ENCODE measurements around the gene SF3B5.
"Not testable (repeated sequence)": the region's sequence is repeated elsewhere in the genome, so short reads cannot be mapped to it uniquely, and the experiment has no call there.

The SF3B5 gene

DNA sequence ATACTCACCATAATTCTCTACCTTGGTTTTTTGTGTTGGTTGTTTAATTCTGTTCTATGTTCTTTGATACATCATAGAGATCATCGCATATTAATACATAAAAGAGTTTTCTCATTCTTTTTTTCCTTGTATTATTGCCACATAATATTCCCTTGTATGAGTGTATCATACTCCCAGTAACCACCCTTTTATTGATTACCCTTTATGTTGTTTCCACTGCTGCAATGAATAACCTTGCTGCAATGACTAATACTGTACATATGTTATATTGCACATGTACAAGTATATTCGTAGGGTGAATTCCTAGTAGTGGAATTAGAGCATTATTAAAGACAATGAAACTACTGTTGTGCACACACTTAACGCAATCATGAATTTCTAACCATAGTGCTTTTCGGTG lies 9.1 kb upstream of the SF3B5 start:
- DNase-seq: no peak

DNA sequence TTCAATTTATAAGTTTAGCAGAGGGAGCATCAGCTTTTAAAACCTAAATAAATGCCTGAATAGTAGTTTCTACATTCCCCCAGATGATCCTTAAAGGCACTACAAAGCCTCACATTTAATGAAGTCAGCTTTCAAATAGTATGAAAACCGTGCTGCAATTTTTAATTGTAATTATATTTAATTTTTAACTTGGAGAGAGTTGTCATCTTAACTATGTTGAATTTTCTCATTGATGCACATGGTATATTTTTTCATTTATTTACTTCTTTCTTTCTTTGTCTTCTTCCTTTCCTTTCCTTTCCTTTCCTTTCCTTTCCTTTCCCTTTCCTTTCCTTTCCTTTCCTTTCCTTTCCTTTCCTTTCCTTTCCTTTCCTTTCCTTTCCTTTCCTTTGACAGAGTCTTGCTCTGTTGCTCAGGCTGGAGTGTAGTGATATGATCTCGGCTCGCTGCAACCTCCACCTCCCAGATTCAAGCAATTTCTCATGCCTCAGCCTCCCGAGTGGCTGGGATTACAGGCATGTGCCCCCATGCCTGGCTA lies 7.7 kb upstream of the SF3B5 start:
- no peak for DNase-seq

DNA sequence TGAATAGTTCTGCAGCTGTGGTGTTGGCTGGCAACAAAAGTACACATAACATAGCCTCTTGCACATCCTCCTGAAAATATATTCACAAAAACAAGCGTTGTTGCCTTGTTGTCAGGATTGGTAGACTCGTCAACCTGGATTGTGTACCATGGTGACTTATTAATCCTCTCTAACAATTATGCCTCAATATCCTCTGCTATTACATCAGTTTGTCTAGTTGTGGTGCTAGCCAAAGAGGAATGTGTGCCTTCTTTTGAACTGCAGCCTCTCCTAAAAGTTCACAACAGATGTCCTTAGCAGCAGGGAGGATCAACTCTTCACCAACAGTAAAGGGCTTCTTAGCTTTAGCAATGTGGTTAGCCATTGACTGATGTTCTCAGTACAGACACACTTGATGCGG lies 3.6 kb upstream of the SF3B5 start:
- no peak for DNase-seq

DNA sequence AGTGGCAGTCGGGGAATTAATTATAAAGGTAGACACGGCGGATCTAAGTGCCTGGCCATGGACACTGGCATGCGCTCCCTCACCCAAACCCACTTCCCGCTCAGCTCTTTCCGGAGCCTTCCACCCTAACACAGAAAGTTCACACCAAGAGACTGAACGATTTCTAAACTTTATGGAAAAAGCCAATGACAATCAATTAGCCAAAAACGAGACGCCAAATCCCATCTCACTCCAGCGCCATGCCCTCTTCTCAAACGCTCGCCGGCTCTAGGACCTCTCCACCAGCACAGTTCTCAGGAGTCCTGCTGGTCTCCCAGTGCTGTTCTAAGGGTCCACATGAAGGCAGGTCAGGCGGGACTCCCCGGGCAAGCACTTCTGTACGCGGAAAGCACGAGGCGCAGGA lies 641 bp downstream of the SF3B5 start:
- DNase-seq: no peak

DNA sequence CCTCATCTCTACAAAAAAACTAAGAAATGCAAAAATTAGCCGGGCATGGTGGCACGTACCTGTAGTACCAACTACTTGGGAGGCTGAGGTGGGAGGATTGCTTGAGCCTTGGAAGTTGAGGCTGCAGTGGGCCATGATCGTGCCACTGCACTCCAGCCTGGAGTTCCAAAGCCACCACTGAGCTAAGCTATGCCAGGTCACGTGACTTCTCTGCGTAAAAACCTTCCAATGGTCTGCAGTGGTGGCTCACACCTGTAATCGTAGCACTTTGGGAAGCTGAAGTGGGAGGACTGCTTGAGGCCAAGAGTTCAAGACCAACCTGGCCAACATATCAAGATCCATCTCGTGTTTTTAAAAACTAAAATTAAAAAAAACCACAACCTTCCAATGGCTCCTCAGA lies 1.7 kb downstream of the SF3B5 start:
- DNase-seq: no peak

DNA sequence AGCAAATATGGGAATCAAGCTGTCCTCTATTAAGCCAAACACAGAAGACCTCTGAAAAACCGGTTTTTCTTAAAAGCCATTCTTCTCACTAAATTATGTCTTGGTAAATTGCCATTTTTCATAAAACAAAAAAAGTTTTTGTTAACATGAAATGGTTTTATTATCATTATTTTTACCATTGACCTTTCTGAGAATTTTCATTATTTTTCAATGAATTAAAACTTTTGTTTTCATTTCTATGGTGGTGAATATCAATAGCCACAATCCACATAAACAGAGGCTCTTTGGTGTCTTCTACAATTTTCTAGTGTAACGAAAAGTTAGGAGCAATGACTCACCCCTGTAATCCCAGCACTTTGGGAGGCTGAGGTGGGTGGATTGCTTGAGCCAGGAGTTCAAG lies 2.1 kb downstream of the SF3B5 start:
- no peak for DNase-seq

DNA sequence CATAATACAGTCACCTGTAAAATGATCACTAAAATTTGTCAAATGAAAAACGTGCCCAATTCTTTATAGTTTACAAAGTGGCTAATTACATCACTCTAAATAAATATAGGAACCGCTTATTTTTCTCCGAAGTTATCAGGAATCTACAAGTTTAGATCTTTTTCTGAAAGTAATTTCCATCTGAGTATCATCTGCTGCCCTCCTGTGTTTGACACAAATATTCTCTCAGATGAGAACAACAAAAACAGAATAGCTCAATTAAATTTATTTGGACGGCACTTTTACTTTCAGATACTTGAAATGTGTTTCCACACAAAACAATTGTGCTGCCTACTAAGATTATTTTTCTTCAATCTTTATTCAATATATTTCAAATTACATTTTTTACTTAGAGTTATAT lies 5.0 kb downstream of the SF3B5 start:
- no peak for DNase-seq

DNA sequence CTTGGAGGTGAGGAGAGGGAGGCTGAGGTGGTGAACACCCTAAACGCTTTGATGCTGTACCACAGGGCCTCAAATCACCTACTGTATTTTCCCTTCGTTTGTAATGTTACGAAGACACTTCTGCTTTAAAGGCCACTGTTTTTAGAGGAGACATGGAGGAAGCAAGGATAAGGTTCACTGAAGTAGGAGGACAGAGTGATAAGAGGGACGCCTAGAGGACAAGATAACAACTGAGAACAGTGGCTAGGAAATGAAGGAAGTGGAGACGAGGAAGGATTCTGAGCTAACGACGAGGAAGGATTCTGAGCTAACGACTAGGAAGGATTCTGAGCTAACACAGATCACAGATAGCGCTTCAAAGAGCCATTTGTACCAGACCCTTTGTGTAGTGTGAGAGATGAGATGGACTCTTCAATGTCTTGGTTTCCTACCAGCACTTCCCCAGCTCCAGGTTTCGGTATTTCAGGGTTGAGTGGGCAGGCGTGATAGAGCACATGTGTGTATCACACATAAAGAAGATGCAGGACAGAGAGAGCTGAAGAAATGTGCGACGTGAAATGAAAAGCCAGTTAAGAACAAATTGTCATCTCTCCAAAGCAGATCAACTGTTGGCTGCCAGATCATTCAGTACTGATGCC lies 7.5 kb downstream of the SF3B5 start:
- DNase-seq: no peak

DNA sequence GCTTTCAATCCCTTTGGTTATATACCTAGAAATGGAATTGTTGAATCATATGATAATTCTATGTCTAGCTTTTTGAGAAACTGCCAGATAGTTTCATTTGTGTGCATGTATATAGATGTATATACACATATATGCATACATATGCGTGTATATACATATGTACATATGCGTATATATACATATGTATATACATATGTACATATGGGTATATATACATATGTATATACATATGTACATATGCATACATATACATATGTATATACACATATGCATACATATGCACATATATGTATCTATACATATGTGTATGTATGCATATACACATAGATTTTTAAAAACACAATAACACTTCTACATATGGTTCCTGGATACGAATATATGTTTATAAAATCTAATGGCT lies 8.4 kb downstream of the SF3B5 start:
- no peak for DNase-seq

DNA sequence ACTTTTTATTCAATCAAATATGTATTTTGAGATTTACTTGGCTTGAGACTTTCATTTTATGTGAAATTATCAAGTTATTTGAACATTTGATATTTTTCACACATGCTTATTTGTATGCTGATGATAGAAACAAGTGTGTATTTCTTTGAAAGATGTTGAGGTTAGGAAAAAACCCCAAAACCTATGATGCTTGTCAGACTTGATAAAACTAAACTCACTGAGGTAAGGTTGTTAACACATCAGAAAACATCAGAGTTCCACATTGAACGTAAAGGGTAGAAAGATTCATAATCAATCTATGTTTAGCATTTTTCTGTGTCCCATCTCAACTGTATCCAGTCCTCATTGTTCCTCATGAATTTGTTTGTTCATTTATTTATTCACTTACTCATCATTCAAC lies 12.2 kb downstream of the SF3B5 start:
- no peak for DNase-seq

DNA sequence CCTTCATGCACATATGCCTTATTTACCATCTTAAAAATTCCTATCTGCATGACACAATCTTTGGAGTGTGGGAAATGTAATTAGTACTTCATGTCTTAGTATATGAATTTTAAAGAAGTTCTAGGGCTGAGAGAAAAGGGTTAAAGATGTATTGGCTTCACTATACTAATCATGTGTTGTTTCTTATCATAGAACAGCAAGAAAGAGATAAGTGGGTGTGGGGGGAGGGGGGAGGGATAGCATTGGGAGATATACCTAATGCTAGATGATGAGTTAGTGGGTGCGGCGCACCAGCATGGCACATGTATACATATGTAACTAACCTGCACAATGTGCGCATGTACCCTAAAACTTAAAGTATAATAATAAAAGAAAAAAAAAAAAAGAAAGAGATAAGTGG lies 13.0 kb downstream of the SF3B5 start:
- not testable (repeated sequence) for DNase-seq

DNA sequence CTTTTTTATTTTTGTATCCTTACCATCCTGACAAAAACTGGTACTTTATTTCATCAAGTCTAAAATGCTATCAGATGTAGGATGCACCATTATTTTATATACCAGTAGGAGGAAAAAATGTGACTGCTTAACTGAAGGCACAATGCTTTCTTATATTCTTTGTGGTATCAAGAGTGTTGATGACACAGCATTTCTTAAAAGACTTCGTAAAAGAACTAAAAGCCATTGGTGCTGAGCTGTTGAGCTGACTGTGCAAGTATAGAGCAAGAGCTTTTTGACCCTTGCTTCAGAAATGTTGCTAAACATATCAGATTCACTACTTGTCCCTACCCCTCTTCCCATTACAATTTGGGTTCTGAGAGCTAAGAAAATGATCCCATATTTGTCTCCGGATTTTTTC lies 17.5 kb downstream of the SF3B5 start:
- no peak for DNase-seq

DNA sequence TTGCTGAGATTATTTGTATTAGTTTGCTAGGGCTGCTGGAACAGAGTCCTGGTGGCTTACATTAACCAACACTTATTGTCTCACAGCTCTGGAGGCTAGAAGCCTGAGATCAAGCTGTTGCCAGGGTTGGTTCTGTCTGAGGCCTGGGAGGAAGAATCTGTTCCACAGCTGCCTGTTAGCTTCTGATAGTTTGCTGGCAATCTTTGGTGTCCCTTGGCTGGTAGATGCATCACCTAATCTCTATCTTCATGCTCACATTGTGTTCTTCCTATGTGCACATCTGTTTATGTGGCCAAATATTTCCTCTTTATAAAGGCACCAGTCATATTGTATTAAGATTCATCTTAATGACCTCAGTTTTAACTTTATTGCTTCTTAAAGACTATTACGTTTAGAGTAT lies 19.5 kb downstream of the SF3B5 start:
- no peak for DNase-seq

DNA sequence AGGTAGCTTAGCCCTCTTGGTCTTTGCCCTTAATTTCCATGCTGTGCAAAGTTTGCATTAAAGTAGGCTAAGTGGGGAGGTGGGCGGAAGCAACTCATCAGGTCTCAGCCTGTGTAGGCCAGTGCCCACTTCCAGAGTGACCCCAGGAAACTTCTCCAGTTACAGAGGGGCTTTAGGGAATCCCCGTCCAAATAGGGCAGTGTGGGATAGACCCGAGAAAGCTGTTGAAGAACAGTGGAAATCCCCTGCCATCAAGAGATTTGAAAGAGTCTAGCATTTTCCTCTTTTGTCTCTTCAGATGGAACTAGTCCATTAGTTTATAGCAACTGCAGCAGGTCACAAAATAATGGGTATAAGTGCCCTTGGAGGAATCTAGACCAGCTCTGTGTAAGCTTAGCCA lies 20.2 kb downstream of the SF3B5 start:
- DNase-seq: no peak

DNA sequence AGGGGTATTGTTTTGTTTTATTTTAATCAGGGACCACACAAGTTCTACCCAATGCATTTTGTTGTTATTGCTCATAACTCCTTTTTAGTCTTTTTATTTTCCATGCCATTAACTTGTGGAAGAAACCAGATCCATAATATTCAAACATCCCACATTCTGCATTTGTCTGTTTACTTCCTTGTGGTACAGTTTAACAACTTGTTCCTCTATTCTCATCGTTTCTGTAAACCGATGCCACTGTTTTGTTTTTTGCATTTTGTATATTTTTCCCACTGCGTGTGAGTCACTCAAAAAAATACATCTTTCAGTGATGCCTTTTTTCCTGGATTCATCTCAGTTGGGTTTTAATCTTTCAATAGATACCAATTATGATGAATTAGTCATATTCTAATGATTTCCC lies 22.3 kb downstream of the SF3B5 start:
- DNase-seq: no peak

DNA sequence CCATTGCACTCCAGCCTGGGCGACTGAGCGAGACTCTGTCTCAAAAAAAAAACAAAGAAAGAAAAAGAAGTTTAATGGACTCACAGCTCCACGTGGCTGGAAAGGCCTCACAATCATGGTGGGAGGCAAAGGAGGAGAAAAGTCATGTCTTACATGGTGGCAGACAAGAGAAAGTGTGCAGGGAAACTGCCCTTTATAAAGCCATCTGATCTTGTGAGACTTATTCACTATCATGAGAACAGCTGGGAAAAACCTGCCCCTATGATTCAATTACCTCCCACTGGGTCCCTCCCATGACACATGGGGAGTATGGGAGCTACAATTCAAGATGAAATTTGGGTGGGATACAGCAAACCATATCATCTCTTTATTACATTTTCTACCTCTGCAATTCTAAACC lies 25.9 kb downstream of the SF3B5 start:
- no peak for DNase-seq

DNA sequence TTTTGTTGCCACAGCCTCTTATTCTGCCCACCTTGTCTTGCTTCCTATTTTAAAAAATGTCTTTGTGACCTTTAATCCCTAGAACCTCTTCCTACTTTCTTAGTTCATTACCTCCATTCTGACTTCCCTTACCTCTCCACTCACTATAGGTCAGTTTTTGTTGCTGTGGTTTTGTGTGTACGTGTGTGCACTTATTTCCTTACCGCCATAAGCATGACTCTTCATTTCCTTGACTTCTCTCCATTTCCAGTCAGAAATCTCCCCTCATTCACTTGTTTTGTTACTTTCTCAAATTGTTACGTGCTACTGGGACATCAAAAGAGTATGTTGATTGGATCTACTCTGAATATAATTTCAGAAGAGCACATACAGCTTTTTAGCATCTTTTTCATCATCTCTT lies 26.6 kb downstream of the SF3B5 start:
- no peak for DNase-seq

DNA sequence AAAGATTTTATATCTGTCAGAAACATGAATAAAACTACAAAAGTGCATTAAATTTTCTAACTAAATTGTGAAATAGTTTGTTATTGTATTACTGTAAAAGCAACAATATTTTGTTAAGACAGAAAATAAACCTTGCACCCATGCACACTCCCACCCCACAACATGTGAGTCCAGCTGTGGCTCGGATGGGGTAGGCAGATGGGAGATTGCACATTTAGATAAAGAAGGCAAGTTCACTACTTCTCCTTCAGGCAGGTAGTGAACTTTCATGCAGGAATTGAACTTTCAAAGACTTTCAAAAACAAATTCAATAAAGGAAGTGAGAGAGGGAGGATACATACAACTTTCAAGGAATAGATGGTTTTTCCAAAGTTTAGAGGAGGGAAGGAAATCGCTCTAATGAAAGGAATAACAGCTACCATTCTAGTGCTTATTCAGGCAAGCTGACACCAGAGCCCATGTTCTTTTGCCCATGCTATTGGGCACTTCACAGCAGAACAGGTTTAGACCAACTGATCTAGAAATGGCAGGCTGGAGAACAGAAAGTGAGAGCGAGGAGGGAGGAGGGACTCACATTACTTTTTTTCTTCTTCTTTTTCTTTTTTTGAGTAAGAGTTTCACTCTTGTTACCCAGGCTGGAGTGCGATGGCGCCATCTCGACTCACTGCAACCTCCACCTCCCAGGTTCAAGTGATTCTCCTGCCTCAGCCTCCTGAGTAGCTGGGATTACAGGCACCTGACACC lies 28.5 kb downstream of the SF3B5 start:
- DNase-seq: peak; percentile 18

DNA sequence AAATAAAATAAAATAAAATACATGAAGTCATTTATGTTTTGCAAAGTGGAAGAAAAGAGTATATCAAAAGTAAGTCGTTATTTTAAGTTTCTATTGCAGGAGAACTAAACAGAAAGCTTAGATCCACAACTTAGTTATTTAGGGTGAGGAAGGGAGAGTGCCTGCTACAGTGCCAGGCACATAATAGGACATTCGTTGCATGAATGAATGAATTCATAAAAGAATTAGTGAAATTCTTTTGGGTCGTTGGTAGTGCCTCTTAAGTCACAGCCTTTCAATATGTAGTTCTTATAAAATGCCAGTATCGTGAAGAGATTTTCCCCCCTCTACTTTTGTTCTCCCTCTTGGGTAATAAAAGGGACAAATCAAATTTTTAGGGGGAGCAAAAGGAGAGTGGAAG lies 29.1 kb downstream of the SF3B5 start:
- DNase-seq: no peak

DNA sequence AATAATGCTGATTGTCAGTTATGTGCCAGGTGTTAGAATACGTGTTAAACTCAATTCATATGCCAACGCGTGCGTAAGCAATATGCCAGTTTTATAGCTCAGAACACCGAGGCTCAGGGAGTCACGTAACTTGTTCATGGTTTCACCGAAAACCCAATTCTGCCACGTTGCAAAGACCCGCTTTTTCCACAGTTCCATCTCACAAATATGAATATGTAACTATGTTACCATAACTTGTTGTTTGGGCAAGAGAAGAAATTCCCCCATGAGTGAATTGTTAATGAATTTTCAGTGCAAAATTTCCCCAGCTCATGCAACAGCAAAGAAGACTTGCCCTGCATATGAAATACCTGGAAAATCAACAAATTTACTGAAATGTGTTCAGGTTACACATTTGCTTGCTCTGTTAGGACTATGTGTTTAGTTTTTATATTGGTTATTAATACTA lies 30.1 kb downstream of the SF3B5 start:
- peak; percentile 29 for DNase-seq

DNA sequence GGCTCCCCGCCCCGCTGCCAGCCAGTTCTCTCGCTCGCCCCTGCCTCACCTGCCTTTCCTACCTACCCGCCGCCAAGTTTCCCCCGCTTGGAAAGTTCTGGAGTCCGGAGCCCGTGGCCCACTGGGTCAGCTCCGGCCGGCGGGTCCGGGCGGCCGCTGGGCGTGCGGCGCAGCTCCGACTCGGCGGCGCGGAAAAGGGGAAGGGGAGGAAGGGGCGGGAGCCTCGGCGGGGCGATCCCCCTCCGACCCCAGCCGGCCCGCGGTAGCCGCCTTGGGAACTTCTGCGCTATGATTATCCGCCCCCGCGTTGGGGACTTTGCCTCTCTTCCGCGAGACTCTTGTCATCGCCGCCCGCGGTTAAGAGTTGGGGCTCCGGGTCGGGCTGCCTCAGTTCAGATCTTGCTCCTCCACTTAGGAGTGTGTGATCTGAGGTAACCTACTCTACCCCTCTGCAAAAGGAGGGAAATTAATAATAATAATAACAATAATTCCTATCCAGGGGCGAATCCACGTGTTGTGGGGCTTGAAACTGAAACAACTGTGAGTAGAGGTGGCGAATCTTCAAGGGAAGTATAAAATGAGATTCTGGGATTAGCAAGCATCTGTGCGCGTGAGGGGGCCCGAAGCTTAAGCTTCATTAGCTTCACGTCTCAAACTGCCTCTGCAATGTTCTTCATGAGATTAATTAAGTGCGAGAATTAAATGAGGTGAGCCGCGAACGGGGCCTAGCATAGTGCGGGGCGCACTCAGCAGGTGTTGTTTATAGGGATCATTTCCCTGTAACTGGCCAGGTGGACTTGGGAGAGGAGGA lies 30.8 kb downstream of the SF3B5 start:
- peak; percentile 74 for DNase-seq

DNA sequence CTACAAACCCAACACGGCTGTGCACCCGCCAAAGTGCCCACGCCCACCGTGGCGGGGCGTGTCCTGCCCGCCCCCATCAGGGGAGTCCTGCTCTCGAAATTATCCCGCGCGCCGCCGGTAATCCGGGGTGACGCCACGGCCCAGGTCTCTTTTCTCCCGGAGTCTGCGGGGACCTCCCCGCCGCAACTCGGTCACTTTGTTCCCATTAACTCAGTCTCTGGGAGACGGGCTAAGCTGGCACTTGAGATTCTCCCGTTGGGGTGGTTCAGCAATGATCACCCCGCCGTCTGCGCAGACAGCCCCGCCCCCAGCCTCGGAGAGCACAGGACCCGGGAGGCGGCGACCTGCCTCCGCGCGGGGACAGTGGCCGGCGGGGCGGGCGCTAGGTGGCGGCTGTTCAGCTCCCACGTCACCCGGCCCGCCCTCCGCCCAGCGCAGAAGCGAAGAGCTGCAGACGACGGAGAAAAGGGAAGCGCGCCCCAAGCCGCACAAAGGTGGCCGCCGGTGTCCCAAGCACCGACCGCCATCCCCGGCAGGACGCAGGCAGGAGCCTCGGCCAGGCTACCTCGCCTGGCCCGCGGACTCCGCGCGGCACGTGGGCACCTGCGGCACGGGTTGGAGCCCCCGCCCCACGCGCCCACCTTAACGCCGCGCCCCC lies 31.5 kb downstream of the SF3B5 start:
- DNase-seq: peak; percentile 87

DNA sequence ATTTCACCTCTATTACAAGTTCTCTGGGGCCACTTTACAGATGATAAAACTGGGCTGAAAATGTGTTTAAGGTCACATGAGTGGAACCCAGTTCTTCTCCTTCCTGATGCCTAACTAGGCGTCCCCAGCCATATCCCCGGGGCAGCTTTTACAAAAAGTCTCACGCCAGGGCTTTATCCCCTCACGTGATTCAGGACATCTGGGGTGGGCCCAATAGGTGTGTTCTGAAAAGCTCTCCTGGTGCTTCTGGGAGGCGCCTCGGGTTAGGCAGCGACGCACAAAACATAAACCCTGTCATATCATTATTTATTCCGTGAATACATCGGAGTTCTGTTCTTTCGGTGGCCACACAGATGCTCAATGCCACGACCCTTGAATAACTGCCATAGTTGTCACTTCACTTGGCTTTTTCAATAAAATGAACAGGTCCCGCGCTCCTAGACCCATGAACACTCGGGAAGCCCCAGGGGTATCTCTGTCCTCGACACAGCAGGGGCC lies 32.1 kb downstream of the SF3B5 start:
- peak; percentile 9 for DNase-seq

Measured in stimulated activated CD4-positive, alpha-beta T cell treated with anti-CD3 and anti-CD28 coated beads, Interleukin-4, amount 100 ng/mL, for 24 hours (primary cell).